ENCODE results near the gene ZNF619. TPM values are rescaled to one million over a fixed set of nuclear protein-coding genes. Genes with fewer than 3 reads are reported as not detected.

Gene ZNF619
- total and polyA plus RNA-seq, 9 of the 15 experiments (the other 6 are each of a cell fraction or from before 2014, with no cell fraction given), result 1.3 to 9.1 (median 6.3) TPM

DNA sequence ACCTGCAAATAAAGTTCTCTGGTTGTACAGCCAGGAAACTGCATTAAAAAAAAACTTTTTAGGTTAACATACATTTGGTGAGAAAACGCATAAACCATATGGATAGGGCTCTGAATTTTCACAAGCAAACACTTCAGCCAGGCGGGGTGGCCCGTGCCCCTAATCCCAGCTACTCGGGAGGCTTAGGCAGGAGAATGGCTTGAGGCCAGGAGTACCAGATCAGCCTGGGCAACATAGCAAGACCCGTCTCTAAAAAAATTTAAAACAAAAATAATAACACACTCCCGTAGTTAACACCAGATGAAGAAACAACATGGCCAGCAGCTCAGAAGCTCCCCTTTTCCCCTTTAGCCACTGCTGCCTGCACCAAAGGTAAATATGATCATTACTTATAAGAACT lies 23.0 kb upstream of the ZNF619 start:
- Histone ChIP-seq H3K4me3 (peak overlapping the region; percentile 57), H3K9ac (ENCODE audit: insufficient read depth in 1 of 2, low read depth in 2 of 2, low read length in 2 of 2) (peak overlapping the region; percentile 79 to 81), H3K36me3 (ENCODE audit: control insufficient read depth, insufficient read depth, low read length) (peaks cover 15% of the 10 kb centered on the region), H3K9me1 (ENCODE audit: control insufficient read depth, insufficient read depth, low read length) (no peaks in the 10 kb centered on the region), H3K9me3 (replicated peaks; ENCODE audit: control insufficient read depth, insufficient read depth, low read depth, low read length) (no peaks in the 10 kb centered on the region), H2AFZ (ENCODE audit: low read depth, low read length) (peak overlapping the region; percentile 82), H3K27me3 (ENCODE audit: control insufficient read depth in 2 of 2, insufficient read depth in 2 of 2, low read length in 2 of 2) (no peaks in the 10 kb centered on the region), H3K4me2 (ENCODE audit: insufficient read depth, low read length) (peak overlapping the region; percentile 85), H3K79me2 (ENCODE audit: control insufficient read depth, insufficient read depth, low read length) (peaks cover 29% of the 10 kb centered on the region), H3K27ac (ENCODE audit: extremely low read depth, low read depth, low read length) (peak overlapping the region; percentile 52; the same call in 2 of the 3 replicates), H4K20me1 (replicated peaks; ENCODE audit: control insufficient read depth, insufficient read depth, low read length) (no peaks in the 10 kb centered on the region; the same call in 1 of the 2 replicates), H3K4me1 (replicated peaks in 1 of 2; ENCODE audit: control insufficient read depth in 2 of 2, insufficient read depth in 2 of 2, low read length in 2 of 2) (peaks cover 12 to 21% of the 10 kb centered on the region in 2 experiments)
- FAIRE-seq, result no peak
- CTCF ChIA-PET (ENCODE audit: low intra/inter-chr PET ratio), result no interaction called here
- intact Hi-C loops (cut with micrococcal nuclease) (loop anchor here (1.0 to 10.0 kb wide), 3 partner anchors 71 to 1069 kb away; partner anchors contain the start of genes SLC25A38 and ZNF621), in situ Hi-C loops (cut with MboI) (loop anchor here (25.0 kb wide), 1 partner anchor 1042 kb away; the partner anchor contains the start of gene RPSA)
- POLR2A ChIA-PET, result interaction anchor here (0.6 to 4.4 kb wide), 7 partner anchors 8 to 145 kb away, joined by 3 to 37 read pairs (median 4); partner anchors contain the start of genes EIF1B and ZNF620
- ATAC-seq, result no peak
- BruUV-seq (replicated peaks), result no TSS peak
- WGBS (ENCODE audit: insufficient coverage, low coverage, missing lambda C conversion rate), result 4% methylated on average over 6 of the region's 6 CpGs
- DNase-seq (ENCODE audit: extremely low read depth in 1 of 4, low spot score in 3 of 4), result no peak
- TF ChIP-seq FOXP1 (CRISPR knock-in tag; IDR thresholded peaks at IDR 0.05), result no peak
- no peak for TF ChIP-seq CXXC5 (CRISPR knock-in tag; IDR thresholded peaks at IDR 0.05)
- no peak for TF ChIP-seq THRAP3 (IDR thresholded peaks at IDR 0.05; ENCODE audit: borderline replicate concordance)
- peak; percentile 31; the same call in 1 of the 2 replicates for TF ChIP-seq BCOR (IDR thresholded peaks at IDR 0.05)
- TF ChIP-seq, protein P1, sequence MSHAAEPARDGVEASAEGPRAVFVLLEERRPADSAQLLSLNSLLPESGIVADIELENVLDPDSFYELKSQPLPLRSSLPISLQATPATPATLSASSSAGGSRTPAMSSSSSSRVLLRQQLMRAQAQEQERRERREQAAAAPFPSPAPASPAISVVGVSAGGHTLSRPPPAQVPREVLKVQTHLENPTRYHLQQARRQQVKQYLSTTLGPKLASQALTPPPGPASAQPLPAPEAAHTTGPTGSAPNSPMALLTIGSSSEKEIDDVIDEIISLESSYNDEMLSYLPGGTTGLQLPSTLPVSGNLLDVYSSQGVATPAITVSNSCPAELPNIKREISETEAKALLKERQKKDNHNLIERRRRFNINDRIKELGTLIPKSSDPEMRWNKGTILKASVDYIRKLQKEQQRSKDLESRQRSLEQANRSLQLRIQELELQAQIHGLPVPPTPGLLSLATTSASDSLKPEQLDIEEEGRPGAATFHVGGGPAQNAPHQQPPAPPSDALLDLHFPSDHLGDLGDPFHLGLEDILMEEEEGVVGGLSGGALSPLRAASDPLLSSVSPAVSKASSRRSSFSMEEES (CRISPR knock-in tag; IDR thresholded peaks at IDR 0.05), result no peak
- TF ChIP-seq MTA1 (IDR thresholded peaks at IDR 0.05; ENCODE audit: borderline replicate concordance), result no peak
- TF ChIP-seq NFIC (IDR thresholded peaks at IDR 0.05), result peak; percentile 53
- no peak for TF ChIP-seq GABPB1 (CRISPR knock-in tag; IDR thresholded peaks at IDR 0.05)
- TF ChIP-seq HDAC1 (IDR thresholded peaks at IDR 0.05), result peak in 1 of 2 experiments; percentile 38; a peak in 1 of 4 replicates
- peak in 1 of 2 experiments; percentile 41; a peak in 1 of 4 replicates for TF ChIP-seq FOXK2 (conservative IDR thresholded peaks at IDR 0.05 in 1 of 2, IDR thresholded peaks at IDR 0.05 in 1 of 2; ENCODE audit: low read depth in 2 of 2)
- TF ChIP-seq SRSF1 (IDR thresholded peaks at IDR 0.05; ENCODE audit: low read depth, low read length), result no peak
- no peak for TF ChIP-seq SIN3B (IDR thresholded peaks at IDR 0.05; ENCODE audit: low read depth)
- TF ChIP-seq RBM25 (IDR thresholded peaks at IDR 0.05; ENCODE audit: low read depth, low read length, severe bottlenecking), result peak; percentile 40
- TF ChIP-seq ATF7 (IDR thresholded peaks at IDR 0.05), result no peak
- TF ChIP-seq, protein P2, sequence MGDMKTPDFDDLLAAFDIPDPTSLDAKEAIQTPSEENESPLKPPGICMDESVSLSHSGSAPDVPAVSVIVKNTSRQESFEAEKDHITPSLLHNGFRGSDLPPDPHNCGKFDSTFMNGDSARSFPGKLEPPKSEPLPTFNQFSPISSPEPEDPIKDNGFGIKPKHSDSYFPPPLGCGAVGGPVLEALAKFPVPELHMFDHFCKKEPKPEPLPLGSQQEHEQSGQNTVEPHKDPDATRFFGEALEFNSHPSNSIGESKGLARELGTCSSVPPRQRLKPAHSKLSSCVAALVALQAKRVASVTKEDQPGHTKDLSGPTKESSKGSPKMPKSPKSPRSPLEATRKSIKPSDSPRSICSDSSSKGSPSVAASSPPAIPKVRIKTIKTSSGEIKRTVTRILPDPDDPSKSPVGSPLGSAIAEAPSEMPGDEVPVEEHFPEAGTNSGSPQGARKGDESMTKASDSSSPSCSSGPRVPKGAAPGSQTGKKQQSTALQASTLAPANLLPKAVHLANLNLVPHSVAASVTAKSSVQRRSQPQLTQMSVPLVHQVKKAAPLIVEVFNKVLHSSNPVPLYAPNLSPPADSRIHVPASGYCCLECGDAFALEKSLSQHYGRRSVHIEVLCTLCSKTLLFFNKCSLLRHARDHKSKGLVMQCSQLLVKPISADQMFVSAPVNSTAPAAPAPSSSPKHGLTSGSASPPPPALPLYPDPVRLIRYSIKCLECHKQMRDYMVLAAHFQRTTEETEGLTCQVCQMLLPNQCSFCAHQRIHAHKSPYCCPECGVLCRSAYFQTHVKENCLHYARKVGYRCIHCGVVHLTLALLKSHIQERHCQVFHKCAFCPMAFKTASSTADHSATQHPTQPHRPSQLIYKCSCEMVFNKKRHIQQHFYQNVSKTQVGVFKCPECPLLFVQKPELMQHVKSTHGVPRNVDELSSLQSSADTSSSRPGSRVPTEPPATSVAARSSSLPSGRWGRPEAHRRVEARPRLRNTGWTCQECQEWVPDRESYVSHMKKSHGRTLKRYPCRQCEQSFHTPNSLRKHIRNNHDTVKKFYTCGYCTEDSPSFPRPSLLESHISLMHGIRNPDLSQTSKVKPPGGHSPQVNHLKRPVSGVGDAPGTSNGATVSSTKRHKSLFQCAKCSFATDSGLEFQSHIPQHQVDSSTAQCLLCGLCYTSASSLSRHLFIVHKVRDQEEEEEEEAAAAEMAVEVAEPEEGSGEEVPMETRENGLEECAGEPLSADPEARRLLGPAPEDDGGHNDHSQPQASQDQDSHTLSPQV (IDR thresholded peaks at IDR 0.05), result 0 out of 2 replicates have a peak, but pooled peaks have one; percentile 30
- TF ChIP-seq SMARCA4 (IDR thresholded peaks at IDR 0.05), result no peak
- no peak for TF ChIP-seq RB1 (IDR thresholded peaks at IDR 0.05; ENCODE audit: low read depth)
- no peak for TF ChIP-seq LEF1 (IDR thresholded peaks at IDR 0.05)

Measured in K562 (cell line).